SH-SY5Y (cell line): ENCODE data around the gene NCF2.

Experiments used
- GATA2 ChIP-seq: IDR thresholded peaks from 2 replicates; pipeline ENCODE4 v1.6.1; 2011; ENCODE audit warnings: mild to moderate bottlenecking, low read depth, low read length
- GATA3 ChIP-seq: IDR thresholded peaks from 2 replicates; pipeline ENCODE4 v1.6.1; 2011; ENCODE audit warnings: low read depth, mild to moderate bottlenecking, low read length, moderate library complexity

DNA sequence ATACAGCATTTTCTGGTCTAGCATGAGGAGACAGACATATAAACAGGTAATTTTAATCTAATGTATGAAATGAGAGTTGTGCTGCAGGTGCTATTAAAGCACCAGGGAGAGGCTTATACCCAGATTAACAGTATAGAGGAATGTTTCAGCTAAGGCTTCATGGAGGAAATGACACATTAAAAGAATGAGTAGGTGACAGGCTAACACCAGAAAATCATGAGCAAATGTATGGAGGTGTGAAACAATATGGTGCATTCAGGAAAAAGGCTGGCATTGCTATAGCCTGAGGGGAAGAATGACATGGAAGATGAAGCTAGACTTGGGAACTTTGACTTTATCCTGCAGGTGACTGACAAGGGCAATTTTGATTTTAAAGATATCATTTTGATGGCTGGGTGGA, 38.3 kb upstream of the NCF2 start:
- no peak for TF ChIP-seq GATA2
- TF ChIP-seq GATA3, result no peak
